Skin epidermis (tissue), 12 donors: ENCODE measurements around the gene VPREB3.

Experiments
- H3K27ac ChIP-seq, 21 experiments: fragments of 200-600 bp; sonication (generic) in 11 of 21; one replicate each; pipeline ENCODE4 v1.5.0; 2020; ENCODE audit warnings: mild to moderate bottlenecking in 3 of 21, inconsistent platforms in 2 of 21, moderate library complexity in 2 of 21
- H3K4me3 ChIP-seq, 7 experiments: fragments of 200-600 bp; sonication (generic) in 2 of 7; one replicate each; pipeline ENCODE4 v1.5.0; 2020; ENCODE audit warnings: inconsistent platforms in 2 of 7, mild to moderate bottlenecking in 2 of 7, moderate library complexity in 1 of 7

Gene VPREB3

GRCh38 chr22:23784215-23784732, 30.0 kb upstream of the VPREB3 start:
- no peak overlapping the region for H3K4me3 ChIP-seq
- H3K27ac ChIP-seq = peak overlapping the region in 1 of 21 experiments; percentile 0

DNA sequence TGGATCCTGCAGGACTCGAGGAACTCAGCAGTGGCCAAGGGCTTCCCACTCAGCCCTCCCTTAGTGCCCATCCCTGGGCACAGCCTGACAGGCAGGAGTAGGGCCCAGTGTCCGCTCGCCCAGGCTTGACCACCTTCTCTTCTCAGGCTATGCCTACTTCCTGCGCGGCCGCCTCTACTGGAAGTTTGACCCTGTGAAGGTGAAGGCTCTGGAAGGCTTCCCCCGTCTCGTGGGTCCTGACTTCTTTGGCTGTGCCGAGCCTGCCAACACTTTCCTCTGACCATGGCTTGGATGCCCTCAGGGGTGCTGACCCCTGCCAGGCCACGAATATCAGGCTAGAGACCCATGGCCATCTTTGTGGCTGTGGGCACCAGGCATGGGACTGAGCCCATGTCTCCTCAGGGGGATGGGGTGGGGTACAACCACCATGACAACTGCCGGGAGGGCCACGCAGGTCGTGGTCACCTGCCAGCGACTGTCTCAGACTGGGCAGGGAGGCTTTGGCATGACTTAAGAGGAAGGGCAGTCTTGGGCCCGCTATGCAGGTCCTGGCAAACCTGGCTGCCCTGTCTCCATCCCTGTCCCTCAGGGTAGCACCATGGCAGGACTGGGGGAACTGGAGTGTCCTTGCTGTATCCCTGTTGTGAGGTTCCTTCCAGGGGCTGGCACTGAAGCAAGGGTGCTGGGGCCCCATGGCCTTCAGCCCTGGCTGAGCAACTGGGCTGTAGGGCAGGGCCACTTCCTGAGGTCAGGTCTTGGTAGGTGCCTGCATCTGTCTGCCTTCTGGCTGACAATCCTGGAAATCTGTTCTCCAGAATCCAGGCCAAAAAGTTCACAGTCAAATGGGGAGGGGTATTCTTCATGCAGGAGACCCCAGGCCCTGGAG, 29.3 kb upstream of the VPREB3 start:
- no peak overlapping the region for H3K4me3 ChIP-seq
- no peak overlapping the region for H3K27ac ChIP-seq

DNA sequence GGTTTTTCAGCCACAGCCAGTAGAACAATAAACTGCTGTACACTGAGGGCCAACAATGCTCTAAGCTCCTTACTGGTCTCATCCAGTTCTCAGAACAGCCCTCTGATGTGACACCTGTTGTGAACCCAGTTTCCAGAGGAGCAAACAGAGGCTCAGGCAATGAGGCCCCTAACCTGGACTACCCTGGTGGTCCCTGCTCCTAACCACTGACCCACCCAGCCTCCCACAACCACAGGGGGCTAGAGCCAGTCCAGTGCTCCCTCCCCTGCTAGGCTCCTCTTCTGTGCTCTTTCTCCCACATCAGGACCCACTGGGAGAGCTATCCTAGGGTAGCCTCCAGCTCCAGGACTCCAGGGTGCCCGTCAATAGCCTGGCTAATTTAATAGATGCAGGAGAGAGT, 28.5 kb upstream of the VPREB3 start:
- no peak overlapping the region for H3K4me3 ChIP-seq
- peak overlapping the region in 3 of 21 experiments; percentile 7 to 59 (median 49) for H3K27ac ChIP-seq

DNA sequence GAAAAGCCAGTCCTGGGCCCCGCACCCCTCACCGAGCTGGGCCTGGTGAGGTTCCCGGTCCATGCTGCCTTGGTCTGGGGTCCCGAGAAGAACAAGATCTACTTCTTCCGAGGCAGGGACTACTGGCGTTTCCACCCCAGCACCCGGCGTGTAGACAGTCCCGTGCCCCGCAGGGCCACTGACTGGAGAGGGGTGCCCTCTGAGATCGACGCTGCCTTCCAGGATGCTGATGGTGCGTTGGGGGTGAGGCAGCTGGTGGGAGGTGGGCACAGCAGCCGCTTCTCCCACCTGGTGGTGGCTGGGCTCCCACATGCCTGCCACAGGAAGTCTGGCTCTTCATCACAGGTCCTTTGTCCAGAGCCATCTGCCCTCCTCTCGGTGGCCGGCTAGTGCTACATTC, 28.0 kb upstream of the VPREB3 start:
- no peak overlapping the region for H3K4me3 ChIP-seq
- peak overlapping the region in 9 of 21 experiments; percentile 16 to 70 (median 49) for H3K27ac ChIP-seq

GRCh38 chr22:23781511-23782183, 27.4 kb upstream of the VPREB3 start:
- Histone ChIP-seq H3K4me3 (no peak overlapping the region), H3K27ac (peak overlapping the region in 16 of 21 experiments; percentile 11 to 76 (median 36))

DNA sequence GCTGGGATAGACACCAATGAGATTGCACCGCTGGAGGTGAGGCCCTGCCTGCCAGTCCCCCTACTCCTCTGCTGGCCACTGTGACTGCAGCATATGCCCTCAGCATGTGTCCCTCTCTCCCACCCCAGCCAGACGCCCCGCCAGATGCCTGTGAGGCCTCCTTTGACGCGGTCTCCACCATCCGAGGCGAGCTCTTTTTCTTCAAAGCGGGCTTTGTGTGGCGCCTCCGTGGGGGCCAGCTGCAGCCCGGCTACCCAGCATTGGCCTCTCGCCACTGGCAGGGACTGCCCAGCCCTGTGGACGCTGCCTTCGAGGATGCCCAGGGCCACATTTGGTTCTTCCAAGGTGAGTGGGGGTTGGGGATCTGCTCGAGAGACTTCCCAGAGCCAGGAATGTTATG, 26.8 kb upstream of the VPREB3 start:
- peak overlapping the region in 15 of 21 experiments; percentile 11 to 76 (median 35) for H3K27ac ChIP-seq
- no peak overlapping the region for H3K4me3 ChIP-seq

GRCh38 chr22:23780146-23780748, 26.0 kb upstream of the VPREB3 start:
- H3K27ac ChIP-seq = peak overlapping the region in 1 of 21 experiments; percentile 11

GRCh38 chr22:23779731-23780130, 25.5 kb upstream of the VPREB3 start:
- Histone ChIP-seq H3K27ac (no peak overlapping the region), H3K4me3 (no peak overlapping the region)

More at GRCh38 chr22:23780146-23780748, 26.0 kb upstream of the VPREB3 start:
- H3K4me3 ChIP-seq = no peak overlapping the region

DNA sequence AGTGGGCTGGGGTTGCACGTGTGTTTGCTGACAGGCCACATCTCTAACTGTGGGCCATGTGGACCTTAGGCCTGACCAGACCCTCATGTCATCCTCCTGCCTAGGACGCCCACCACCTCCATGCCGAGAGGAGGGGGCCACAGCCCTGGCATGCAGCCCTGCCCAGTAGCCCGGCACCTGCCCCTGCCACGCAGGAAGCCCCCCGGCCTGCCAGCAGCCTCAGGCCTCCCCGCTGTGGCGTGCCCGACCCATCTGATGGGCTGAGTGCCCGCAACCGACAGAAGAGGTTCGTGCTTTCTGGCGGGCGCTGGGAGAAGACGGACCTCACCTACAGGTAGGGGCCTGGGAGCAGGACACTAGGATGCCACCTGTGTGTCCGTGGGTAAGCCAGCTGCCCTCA, 24.9 kb upstream of the VPREB3 start:
- no peak overlapping the region for H3K4me3 ChIP-seq
- H3K27ac ChIP-seq = no peak overlapping the region

DNA sequence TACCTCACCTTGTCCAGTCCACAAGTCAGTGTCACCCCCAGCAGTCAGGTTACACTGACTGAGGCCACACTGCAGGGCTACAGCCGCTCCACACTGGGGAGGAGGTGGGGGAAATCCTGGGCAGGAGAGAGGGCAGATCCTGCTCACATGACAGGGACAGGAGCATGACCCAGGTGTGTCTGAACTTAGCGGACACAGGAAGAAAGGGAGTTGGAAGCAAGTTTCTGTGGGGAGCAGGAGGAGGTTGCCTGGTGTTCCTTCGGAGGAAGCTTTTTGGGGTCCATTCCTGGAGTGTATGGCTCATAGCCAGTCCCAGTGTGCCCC, 24.3 kb upstream of the VPREB3 start:
- H3K27ac ChIP-seq = no peak overlapping the region

GRCh38 chr22:23777776-23778576, 23.8 kb upstream of the VPREB3 start:
- H3K4me3 ChIP-seq = no peak overlapping the region
- H3K27ac ChIP-seq = no peak overlapping the region

More for the DNA sequence above, 24.3 kb upstream of the VPREB3 start:
- H3K4me3 ChIP-seq = no peak overlapping the region

DNA sequence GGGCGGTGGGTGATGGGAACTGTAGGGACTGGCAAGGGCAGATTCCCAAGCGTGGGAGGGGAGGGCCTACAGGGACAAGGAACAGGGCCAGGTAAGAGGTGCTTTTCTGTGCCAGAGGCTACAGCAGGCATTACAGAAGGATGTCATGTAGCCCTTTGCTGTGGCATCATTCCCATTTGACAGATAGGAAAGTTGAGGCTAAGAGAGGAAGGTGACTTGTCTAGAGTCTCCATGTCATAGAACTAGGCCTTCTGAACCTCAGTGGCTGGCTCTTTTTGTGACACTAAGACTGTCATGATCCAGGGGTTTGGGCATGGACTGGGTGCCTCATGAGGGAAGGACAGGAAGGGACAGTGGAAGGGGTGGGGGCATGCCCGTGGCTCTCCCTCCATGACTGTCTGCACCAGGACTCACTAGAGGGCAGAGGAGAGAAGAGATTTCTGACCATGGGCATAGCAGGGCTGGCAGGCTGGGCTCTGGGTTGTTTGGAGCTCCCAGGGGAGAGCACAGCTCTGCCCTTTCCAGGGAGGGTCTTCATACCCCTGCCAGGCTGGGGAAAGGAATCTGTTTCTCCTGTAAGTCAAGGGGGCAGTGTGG, 21.7 kb upstream of the VPREB3 start:
- H3K27ac ChIP-seq = no peak overlapping the region

DNA sequence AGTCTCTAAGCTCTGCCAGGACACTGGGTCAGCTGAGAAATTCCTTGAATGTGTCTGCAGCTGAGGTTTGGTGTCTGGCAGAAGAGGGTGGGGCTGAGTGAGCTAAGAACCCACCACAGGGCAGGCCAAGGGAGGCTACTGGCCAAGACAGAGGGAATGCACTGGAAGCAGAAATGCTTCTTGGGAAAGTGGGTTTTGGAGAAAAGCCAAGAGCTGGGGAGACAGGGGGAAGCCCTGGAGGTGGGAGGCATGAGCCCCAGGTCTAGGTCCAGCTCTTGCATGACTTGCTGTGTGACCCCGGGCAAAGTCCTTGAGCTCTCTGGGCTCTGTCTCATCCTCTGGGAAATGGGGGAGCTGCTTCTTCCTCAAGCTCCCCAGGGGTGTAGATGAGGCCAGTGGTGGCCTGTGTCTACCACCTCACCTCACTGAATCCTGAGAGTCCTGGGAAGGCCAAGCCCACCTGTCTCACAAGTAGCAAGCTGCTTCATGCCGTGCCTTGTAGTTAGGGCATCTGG, 20.8 kb upstream of the VPREB3 start:
- no peak overlapping the region for H3K27ac ChIP-seq
- H3K4me3 ChIP-seq = no peak overlapping the region

More for the DNA sequence above, 21.7 kb upstream of the VPREB3 start:
- no peak overlapping the region for H3K4me3 ChIP-seq

DNA sequence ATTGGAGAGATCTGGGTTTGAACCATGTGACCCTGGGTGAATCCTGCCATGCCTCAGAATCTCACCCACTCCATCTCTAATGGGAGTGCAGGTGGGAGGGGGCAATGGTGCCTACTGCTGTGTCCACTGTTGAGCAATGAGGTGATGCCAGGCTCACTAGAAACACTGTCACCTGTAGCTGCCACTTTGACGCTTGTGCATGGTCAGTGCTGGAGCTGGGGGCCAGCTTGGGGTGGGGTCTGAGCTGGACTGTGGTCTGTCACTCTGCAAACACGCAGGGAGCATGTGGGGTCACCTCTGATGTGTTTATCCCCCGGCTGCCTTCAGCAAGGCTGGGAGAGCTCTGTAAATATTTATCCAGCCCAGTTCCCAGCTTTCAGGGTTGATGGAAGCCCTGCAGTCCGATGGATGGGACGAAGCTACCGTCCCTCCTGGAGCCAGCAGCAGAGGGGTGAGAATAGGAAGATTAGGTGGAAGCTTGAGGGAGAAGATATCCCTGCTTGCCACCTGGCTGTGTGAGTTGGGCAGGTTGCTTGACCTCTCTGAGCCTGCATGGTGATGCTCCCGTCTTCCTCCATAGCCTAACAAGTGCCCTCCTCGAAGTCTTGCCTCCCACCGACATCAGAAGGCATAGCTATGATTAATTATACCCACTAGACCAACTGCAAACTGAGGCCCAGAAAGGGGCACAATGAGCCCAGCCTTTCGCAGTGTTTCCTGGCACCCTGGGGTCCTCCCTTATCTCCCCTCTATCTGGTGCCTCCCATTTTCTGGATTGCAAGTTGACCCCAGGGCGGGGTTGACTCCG, 20.1 kb upstream of the VPREB3 start:
- Histone ChIP-seq H3K27ac (peak overlapping the region in 4 of 21 experiments; percentile 3 to 57 (median 22)), H3K4me3 (peak overlapping the region in 2 of 7 experiments; percentile 7)

DNA sequence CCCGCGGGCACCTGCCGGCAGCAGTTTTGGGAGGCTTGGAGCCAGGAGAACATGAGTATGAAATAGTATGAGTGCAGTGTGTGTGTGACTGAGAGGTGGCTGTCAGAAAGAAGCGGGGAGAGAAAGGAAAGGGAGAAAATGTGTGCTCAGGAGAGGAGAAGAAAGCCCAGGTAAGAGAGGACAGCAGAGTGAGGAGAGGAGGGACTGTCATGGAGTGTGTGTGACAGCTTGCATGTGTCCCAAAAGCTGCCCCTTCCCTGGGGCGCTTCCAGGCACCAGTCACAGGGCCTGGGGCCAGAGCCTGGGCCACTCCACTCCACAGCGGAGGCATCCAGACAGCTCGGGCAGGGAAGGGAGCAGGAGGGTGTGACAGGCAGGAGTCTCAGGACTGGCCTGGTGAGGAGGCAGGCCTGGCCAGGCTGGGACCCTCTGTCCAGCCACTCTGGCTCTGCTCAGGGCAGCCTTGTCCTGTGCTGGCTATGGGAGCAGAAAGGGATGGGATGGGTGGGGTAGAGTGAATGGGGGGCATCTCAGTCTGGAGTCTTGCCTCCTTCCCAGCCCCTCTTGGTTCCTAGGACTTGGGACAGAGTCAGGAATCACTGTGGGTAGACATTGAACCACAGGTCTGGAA, 19.4 kb upstream of the VPREB3 start:
- Histone ChIP-seq H3K27ac (peak overlapping the region in 5 of 21 experiments; percentile 10 to 81 (median 42)), H3K4me3 (peak overlapping the region; percentile 18 to 49 (median 35))

DNA sequence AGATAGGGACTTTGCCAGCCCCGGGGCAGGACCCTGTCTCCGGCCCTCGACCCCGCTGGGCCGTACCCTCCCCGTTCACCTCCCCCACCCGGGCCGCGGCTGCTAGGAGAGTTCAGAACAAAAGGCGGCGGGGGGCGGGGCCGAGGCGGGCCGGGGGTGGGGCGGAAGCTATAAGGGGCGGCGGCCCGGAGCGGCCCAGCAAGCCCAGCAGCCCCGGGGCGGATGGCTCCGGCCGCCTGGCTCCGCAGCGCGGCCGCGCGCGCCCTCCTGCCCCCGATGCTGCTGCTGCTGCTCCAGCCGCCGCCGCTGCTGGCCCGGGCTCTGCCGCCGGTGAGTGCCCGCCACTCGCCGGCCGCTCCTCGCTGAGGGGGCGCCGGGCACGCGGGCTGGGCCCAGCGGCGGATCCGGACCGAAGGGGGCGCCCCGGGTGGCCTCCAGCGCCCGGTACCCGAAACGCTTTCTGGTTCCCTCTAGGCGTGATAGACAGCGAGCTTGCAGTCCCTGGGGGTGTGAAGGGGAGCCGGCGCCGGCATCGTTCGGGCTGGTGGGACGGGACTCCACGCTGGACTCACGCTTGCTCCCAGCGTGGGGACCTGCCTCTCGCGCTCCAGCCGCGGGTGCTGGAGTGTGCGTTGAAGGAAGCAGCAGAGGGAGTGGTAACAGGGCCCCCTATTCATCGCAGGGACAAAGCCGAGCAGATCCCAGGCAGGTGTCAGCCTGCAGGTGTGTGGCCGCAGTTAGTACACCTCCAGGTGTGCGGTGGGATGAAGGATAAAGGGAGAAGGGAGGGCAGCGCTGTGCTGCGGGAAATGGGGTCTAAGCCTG, 18.6 kb upstream of the VPREB3 start, which contains the start of gene MMP11:
MMP11 (plus strand) TSS at position 201 of the 825 bp plus-strand sequence; CDS start at position 223, 22 bp downstream.
- peak within 1 kb of the TSS; percentile 18 to 49 (median 35) for H3K4me3 ChIP-seq
- H3K27ac ChIP-seq = peak within 1 kb of the TSS in 12 of 21 experiments; percentile 10 to 81 (median 40)

- peak overlapping the region; percentile 18 to 49 (median 35) for H3K4me3 ChIP-seq
- peak overlapping the region in 9 of 21 experiments; percentile 17 to 81 (median 35) for H3K27ac ChIP-seq
Measured at GRCh38 chr22:23772315-23772648, 18.1 kb upstream of the VPREB3 start.
